GM12878 (cell line): ENCODE data around the gene ACKR4. TPM values are rescaled to one million over a fixed set of nuclear protein-coding genes. Genes with fewer than 3 reads are reported as not detected.

Source experiments
- ATAC-seq: fragments of 200-7000 bp; cut with Tn5 transposase; 3 replicates; pipeline ENCODE4 v1.9.1; 2020; ENCODE audit warnings: mild to moderate bottlenecking, moderate library complexity
- BruUV-seq: library from RNA; stranded (reverse); fragments of 400-500 nt; replicated peaks from 2 replicates; lab custom pipeline; 2021; lab: Mats Ljungman, UMichigan
- CTCF ChIA-PET: fragments of 300-600 bp; sonication (Branson Sonifier 250); formaldehyde crosslinking; extraction: SDS; loops from one replicate; lab custom pipeline; 2021; ENCODE audit warnings: inconsistent platforms; lab: Yijun Ruan, JAX
- POLR2A ChIA-PET: fragments of 350-600 bp; formaldehyde crosslinking; extraction: SDS; loops from one replicate; lab custom pipeline; 2021; ENCODE audit warnings: inconsistent platforms; lab: Charles Lee
- RAD21 ChIA-PET: fragments of 300-600 bp; sonication (Branson Sonifier 250); formaldehyde crosslinking; loops from one replicate; lab custom pipeline; 2023; ENCODE audit warnings: antibody characterized with exemption; ENCODE audit not compliant: unreplicated experiment; lab: Charles Lee
- SMC1A ChIA-PET: fragments of 300-600 bp; sonication (Branson Sonifier 250); formaldehyde crosslinking; loops from one replicate; lab custom pipeline; 2023; ENCODE audit not compliant: unreplicated experiment, uncharacterized antibody; lab: Charles Lee
- DNase-seq: peaks from one replicate; pipeline ENCODE4 v3.0.0-alpha.2; 2011; ENCODE audit warnings: low read depth, low spot score
- FAIRE-seq: peaks from 3 replicates; lab custom pipeline; 2011; peaks lifted over from hg19 to GRCh38; lab: Jason Lieb, UNC
- H2AFZ ChIP-seq: 2 replicates; pipeline ENCODE4 v1.6.0; 2011; ENCODE audit warnings: low read depth, low read length, control low read depth; ENCODE audit not compliant: control insufficient read depth
- H3K27ac ChIP-seq: 2 replicates; pipeline ENCODE4 v1.5.1; 2011; ENCODE audit warnings: control low read depth; ENCODE audit not compliant: control insufficient read depth, insufficient read depth
- H3K27me3 ChIP-seq, 2 experiments: replicated peaks in 1 of 2; 2 replicates each; pipeline versions ENCODE4 v1.6.0 to v1.6.1; 2011; ENCODE audit warnings: low read length in 1 of 2; ENCODE audit not compliant: control insufficient read depth in 2 of 2, insufficient read depth in 2 of 2
- H3K36me3 ChIP-seq, 2 experiments: 2 replicates each; pipeline ENCODE4 v1.5.1; 2011; ENCODE audit warnings: low read length in 1 of 2; ENCODE audit not compliant: control insufficient read depth in 2 of 2, insufficient read depth in 2 of 2
- H3K4me1 ChIP-seq: 2 replicates; pipeline ENCODE4 v1.6.1; 2011; ENCODE audit warnings: mild to moderate bottlenecking, low read length, moderate library complexity, mixed read lengths; ENCODE audit not compliant: control insufficient read depth, insufficient read depth
- H3K4me2 ChIP-seq: 2 replicates; pipeline ENCODE4 v1.6.0; 2011; ENCODE audit warnings: control low read depth; ENCODE audit not compliant: control insufficient read depth, insufficient read depth
- H3K4me3 ChIP-seq: fragments of 200-600 bp; sonication (generic); 2 replicates; pipeline ENCODE4 v1.5.1; 2016
- H3K79me2 ChIP-seq: 2 replicates; pipeline ENCODE4 v1.6.0; 2011; ENCODE audit warnings: low read length; ENCODE audit not compliant: control insufficient read depth, insufficient read depth
- H3K9ac ChIP-seq: 2 replicates; pipeline ENCODE4 v1.8.0; 2011; ENCODE audit warnings: low read length, control low read depth, mixed read lengths; ENCODE audit not compliant: control insufficient read depth, insufficient read depth
- H3K9me3 ChIP-seq: replicated peaks from 3 replicates; pipeline ENCODE4 v1.5.1; 2011; ENCODE audit warnings: mild to moderate bottlenecking, low read length; ENCODE audit not compliant: control insufficient read depth, insufficient read depth
- H4K20me1 ChIP-seq: 2 replicates; pipeline ENCODE4 v1.6.0; 2011; ENCODE audit not compliant: control insufficient read depth, insufficient read depth
- ATF7 ChIP-seq: fragments of 450-650 bp; IDR thresholded peaks from 2 replicates; pipeline ENCODE4 v1.6.1; 2016; ENCODE audit warnings: low read depth, mild to moderate bottlenecking
- IRF5 ChIP-seq: fragments of 450-650 bp; IDR thresholded peaks from 2 replicates; pipeline ENCODE4 v1.6.1; 2017; ENCODE audit warnings: borderline replicate concordance
- MLLT1 ChIP-seq: fragments of 450-650 bp; IDR thresholded peaks from 2 replicates; pipeline ENCODE4 v1.6.1; 2016; ENCODE audit warnings: mild to moderate bottlenecking
- NR2F1 ChIP-seq: fragments of 450-650 bp; conservative IDR thresholded peaks from 2 replicates; pipeline ENCODE4 v1.6.1; 2017; ENCODE audit warnings: mild to moderate bottlenecking
- PKNOX1 ChIP-seq: fragments of 450-650 bp; IDR thresholded peaks from 2 replicates; pipeline ENCODE4 v1.6.1; 2016; ENCODE audit warnings: mild to moderate bottlenecking
- POLR2AphosphoS2 ChIP-seq: IDR thresholded peaks from 2 replicates; pipeline ENCODE4 v1.6.1; 2011; ENCODE audit warnings: low read depth, mild to moderate bottlenecking, low read length, improper control_type of control experiment, moderate library complexity
- RAD21 ChIP-seq: IDR thresholded peaks from 2 replicates; pipeline ENCODE4 v1.6.1; 2011; ENCODE audit warnings: mild to moderate bottlenecking, low read depth, low read length, moderate library complexity; ENCODE audit not compliant: insufficient read depth
- SMARCA5 ChIP-seq: fragments of 450-650 bp; IDR thresholded peaks from 2 replicates; pipeline ENCODE4 v1.6.1; 2017; ENCODE audit warnings: mild to moderate bottlenecking
- TCF7 ChIP-seq: IDR thresholded peaks from 2 replicates; pipeline ENCODE4 v1.6.1; 2014; ENCODE audit warnings: antibody characterized with exemption, borderline replicate concordance
- ZNF24 ChIP-seq: fragments of 450-650 bp; IDR thresholded peaks from 2 replicates; pipeline ENCODE4 v1.6.1; 2017; ENCODE audit warnings: antibody characterized with exemption, mild to moderate bottlenecking
- WGBS: methylation state at CpG from one replicate; pipeline ENCODE4 v1.1.6; 2016; ENCODE audit warnings: low lambda C conversion rate; ENCODE audit not compliant: insufficient replicate concordance, insufficient coverage; ENCODE audit errors: missing lambda C conversion rate; 5-methylcytosine and 5-hydroxymethylcytosine counted together
- in situ Hi-C: fragments of 300-500 bp; cut with MboI; formaldehyde crosslinking; loops from 9 replicates; pipeline ENCODE4 v1.14.3; 2018; ENCODE audit warnings: mixed read lengths
- intact Hi-C: fragments of 100-400 bp; cut with micrococcal nuclease; formaldehyde crosslinking; loops from one replicate; pipeline ENCODE4 v1.14.2; 2022; ENCODE audit not compliant: unreplicated experiment
- polyA plus RNA-seq, 11 experiments: library from polyadenylated mRNA; depleted of rRNA in 4 of 11; unstranded in 6 of 11; stranded (reverse) in 5 of 11; fragments of >200 nt; fragmentation: Nextera tagmentation in 4 of 11; fragmentation: Illumina TruSeq in 1 of 11; extraction: Ambion mirVana in 4 of 11; extraction: Trizol in 1 of 11; gene quantifications; 1 replicate in 1 of 11; 2 replicates in 10 of 11; pipeline versions ENCODE4 v1.2.1 to v1.2.3, GENCODE V29; 2011 to 2016; ENCODE audit warnings: inconsistent platforms in 2 of 11, missing spikeins in 2 of 11, low read depth in 1 of 11
- total RNA-seq, 4 experiments: library from RNA; depleted of rRNA in 3 of 4; stranded (reverse); fragments of >200 nt in 3 of 4; fragmentation: Illumina TruSeq in 1 of 4; extraction: Trizol in 1 of 4; gene quantifications; 2 replicates each; pipeline versions ENCODE4 v1.2.1 to v1.2.3, GENCODE V29; 2013 to 2021

ACKR4 gene
- total and polyA plus RNA-seq, 10 of the 15 experiments (the other 5 are each of a cell fraction or from before 2014, with no cell fraction given), result 0.06 to 0.40 (median 0.12) TPM

- no peak for FAIRE-seq
- ATAC-seq, result no peak
- H3K4me3 ChIP-seq, result no peak overlapping the region
- no peaks in the 10 kb centered on the region for H4K20me1 ChIP-seq
- no peaks in the 10 kb centered on the region for H3K9me3 ChIP-seq
- BruUV-seq, result no TSS peak
- no peak overlapping the region for H2AFZ ChIP-seq
- peaks cover 0 to 5% of the 10 kb centered on the region in 2 experiments; a peak in 2 of 4 replicates for H3K36me3 ChIP-seq
- TF ChIP-seq ATF7, result no peak
- no peak for TF ChIP-seq MLLT1
- TF ChIP-seq ZNF24, result no peak
- no peak for TF ChIP-seq RAD21
- no peak for TF ChIP-seq PKNOX1
- TF ChIP-seq NR2F1, result no peak
- no peak for TF ChIP-seq TCF7
- no peak for TF ChIP-seq SMARCA5
- no peak for TF ChIP-seq IRF5
- no peak for TF ChIP-seq POLR2AphosphoS2
- no peak overlapping the region for H3K4me2 ChIP-seq
- intact Hi-C loops (no loop called here), in situ Hi-C loops (no loop called here)
- no peak overlapping the region for H3K27ac ChIP-seq
- ChIA-PET SMC1A (interaction anchor here (0.9 to 1.2 kb wide), 2 partner anchors 9 to 24 kb away, joined by 3 to 4 read pairs; no protein-coding TSS in a partner anchor), CTCF (interaction anchor here (1.2 to 2.0 kb wide), 4 partner anchors 14 to 89 kb away, joined by 3 to 9 read pairs (median 4); no protein-coding TSS in a partner anchor), POLR2A (no interaction called here), RAD21 (interaction anchor here (0.6 to 0.8 kb wide), 3 partner anchors 26 to 88 kb away, joined by 3 read pairs; partner anchors contain the start of gene ACKR4)
- H3K9ac ChIP-seq, result no peak overlapping the region
- WGBS, result 100% methylated on average over 1 of the region's 1 CpG
- no peaks in the 10 kb centered on the region for H3K27me3 ChIP-seq
- DNase-seq, result no peak
- H3K4me1 ChIP-seq, result peaks cover 12% of the 10 kb centered on the region
- no peaks in the 10 kb centered on the region for H3K79me2 ChIP-seq
Observed at GRCh38 chr3:132623646-132624045, 26.6 kb downstream of the ACKR4 start.
